Germinal center (tissue), 1 donor: ENCODE results near the gene PKD1L1.
"Not testable (repeated sequence)": the region's sequence is repeated elsewhere in the genome, so short reads cannot be mapped to it uniquely, and the experiment has no call there.

Experiments
- DNase-seq: peaks from one replicate; pipeline ENCODE4 v3.0.0; 2012; ENCODE audit warnings: mixed read lengths, low spot score

PKD1L1 gene

GRCh38 chr7:47765373-47765979 lies 182.8 kb downstream of the PKD1L1 start:
- DNase-seq: no peak

GRCh38 chr7:47764746-47765145 lies 183.5 kb downstream of the PKD1L1 start:
- DNase-seq: no peak

- DNase-seq: no peak
These were observed 184.9 kb downstream of the PKD1L1 start for GRCh38 chr7:47763063-47763974.

GRCh38 chr7:47762746-47763062 lies 185.6 kb downstream of the PKD1L1 start:
- DNase-seq: no peak

- DNase-seq: no peak
These were observed 186.1 kb downstream of the PKD1L1 start for GRCh38 chr7:47762207-47762606.

GRCh38 chr7:47759056-47759706 lies 189.1 kb downstream of the PKD1L1 start:
- DNase-seq: no peak

GRCh38 chr7:47758546-47758945 lies 189.7 kb downstream of the PKD1L1 start:
- no peak for DNase-seq

- no peak for DNase-seq
These were observed 190.3 kb downstream of the PKD1L1 start for GRCh38 chr7:47757921-47758411.

GRCh38 chr7:47756636-47757035 lies 191.6 kb downstream of the PKD1L1 start:
- DNase-seq: no peak

GRCh38 chr7:47755248-47755647 lies 193.0 kb downstream of the PKD1L1 start:
- DNase-seq: no peak

- DNase-seq: not testable (repeated sequence)
These were observed 196.5 kb downstream of the PKD1L1 start for GRCh38 chr7:47751724-47752123.

- no peak for DNase-seq
These were observed 197.2 kb downstream of the PKD1L1 start for GRCh38 chr7:47751043-47751442.

- no peak for DNase-seq
These were observed 200.2 kb downstream of the PKD1L1 start for GRCh38 chr7:47748041-47748440.

GRCh38 chr7:47747160-47747559 lies 201.1 kb downstream of the PKD1L1 start:
- DNase-seq: no peak

- DNase-seq: no peak
These were observed 201.8 kb downstream of the PKD1L1 start for GRCh38 chr7:47746468-47746867.

- DNase-seq: no peak
These were observed 203.4 kb downstream of the PKD1L1 start for GRCh38 chr7:47744883-47745282.

- DNase-seq: no peak
These were observed 204.2 kb downstream of the PKD1L1 start for GRCh38 chr7:47743965-47744591.

GRCh38 chr7:47741984-47742383 lies 206.3 kb downstream of the PKD1L1 start:
- DNase-seq: no peak

GRCh38 chr7:47739891-47740290 lies 208.4 kb downstream of the PKD1L1 start:
- no peak for DNase-seq

- DNase-seq: no peak
These were observed 208.9 kb downstream of the PKD1L1 start for GRCh38 chr7:47739301-47739875.

GRCh38 chr7:47738563-47739166 lies 209.6 kb downstream of the PKD1L1 start:
- no peak for DNase-seq

GRCh38 chr7:47737601-47738000 lies 210.7 kb downstream of the PKD1L1 start:
- DNase-seq: no peak
